ENCODE results near the gene CLEC16A.
"Not testable (repeated sequence)": the region's sequence is repeated elsewhere in the genome, so short reads cannot be mapped to it uniquely, and the experiment has no call there.

CLEC16A gene

DNA sequence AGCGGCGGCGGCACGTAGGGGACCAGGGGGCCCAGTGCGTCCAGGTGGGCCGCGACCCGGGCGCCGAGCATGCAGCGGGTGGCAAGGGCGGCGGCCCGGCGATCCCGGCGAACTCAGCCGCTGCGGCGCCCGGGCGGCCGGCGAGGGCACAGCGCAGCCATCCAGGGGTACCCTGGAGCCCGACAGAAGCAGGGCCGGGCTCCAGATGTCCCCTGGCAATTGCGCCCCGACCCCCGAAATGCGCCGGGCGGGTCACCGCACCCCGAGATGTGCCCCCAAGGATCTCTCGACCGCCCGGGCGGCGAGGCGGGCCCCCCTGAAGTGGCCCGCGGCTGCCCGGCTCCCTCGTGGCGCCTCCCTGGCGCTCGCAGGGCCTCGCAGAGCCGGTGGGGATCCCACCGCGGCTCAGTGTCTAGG is 2.4 kb upstream of the CLEC16A start:
- DNase-seq = not testable (repeated sequence)

DNA sequence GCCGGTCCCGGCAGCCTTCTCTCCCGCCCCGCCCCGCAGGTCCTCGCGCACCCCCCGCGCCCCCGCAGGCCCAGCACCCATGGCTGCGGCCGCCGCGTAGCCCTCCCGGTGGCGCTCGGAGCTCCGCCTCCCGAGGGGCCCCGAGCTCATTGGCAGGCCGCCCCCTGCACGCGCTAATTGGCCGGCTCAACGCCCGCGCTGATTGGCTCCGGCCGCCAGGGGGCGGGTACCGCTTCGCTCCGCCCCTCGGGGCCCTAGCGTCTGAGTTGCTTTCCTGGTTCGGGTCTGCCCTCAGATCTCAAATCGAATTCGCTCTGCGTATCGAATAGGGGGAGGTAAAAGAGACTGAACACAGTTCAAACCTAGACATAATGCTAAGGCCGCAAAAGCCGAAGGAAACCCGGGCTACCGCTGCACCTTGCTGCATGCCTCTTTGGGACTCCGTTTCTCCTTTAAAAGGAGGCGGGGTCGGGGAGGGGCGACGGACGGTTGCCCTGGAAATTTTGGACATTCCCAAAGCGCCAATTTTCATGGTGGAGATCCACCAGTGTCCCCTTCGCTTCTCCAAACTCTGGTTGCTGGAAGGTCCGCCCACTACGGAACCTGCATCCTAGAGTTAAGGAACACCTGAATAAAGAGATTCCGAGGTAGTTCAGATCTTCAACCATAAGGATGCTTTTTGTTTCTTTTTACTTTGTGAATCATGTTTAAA is 1.9 kb upstream of the CLEC16A start, which contains the start of gene DEXI:
TSS of gene DEXI (minus strand) at position 117 of the 712 bp plus-strand sequence. CDS start 463 bp downstream, outside the sequence.
- DNase-seq = peak; percentile 94 to 96

DNA sequence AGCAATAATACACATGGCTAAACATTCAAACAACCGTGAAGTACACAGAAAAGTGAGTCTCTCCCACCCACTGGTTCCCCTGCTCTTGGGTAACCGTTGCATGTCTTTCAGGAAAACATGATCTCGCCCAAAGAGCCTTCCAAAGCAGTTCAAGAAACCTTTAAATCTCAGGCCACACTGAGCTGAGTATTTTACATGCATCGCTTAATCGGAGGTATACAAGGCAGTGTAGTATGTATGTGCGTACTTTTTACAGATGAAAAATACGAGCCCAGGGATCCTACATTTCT is 1.4 kb upstream of the CLEC16A start:
- DNase-seq = no peak

DNA sequence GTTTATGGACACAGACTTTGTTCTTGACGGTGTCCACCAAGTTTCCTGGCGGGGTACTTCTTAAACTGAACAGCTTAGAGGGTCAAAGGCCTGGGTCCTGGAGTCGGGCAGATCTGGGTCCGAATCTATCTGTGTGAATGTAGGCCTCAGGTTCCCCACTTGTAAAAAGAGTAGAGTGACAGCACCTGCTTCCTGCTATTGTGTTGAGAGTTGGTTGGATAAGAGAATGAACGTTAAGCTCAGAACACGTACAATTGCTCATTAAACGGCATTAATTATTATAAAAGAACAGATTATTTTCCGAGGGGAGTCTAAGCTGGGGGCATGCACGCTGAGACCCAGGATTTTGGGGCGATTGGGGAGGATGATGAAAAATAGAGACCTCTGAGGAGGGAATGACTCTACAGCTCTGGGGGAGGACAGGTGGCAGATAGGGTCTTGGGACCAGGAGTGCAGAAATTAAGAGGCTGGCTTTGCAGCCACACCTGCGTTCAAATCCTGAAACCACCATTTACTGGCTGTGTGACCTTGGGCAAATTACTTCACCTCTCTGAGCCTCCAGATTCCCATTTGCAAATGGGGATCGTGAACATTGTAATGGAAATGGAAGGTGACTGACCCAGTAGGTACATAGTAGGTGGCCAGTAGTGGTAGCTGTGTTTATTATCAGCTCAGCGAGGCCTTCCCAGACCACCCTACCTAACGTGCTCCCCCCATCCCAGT is 862 bp downstream of the CLEC16A start:
- no peak for DNase-seq

DNA sequence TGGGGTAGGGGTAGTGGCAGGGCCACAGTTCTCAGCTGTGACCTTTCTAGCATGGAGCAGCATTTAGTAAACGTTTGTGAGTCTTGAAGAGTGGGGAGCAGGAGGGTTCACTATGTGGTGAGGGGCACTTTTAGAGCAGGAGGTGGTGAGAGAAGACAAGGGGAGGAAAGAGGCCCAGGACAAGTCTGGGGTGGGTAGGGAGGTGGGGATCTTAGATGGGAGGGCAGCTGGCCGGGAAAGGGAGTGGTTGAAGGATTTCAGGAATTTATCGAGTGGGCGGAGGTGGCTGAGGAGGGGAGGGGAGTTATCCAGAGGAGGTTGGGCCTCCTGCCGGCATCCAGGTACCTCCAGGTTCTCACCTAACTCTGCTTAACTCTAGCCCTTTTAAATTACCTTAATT is 1.9 kb downstream of the CLEC16A start:
- no peak for DNase-seq

DNA sequence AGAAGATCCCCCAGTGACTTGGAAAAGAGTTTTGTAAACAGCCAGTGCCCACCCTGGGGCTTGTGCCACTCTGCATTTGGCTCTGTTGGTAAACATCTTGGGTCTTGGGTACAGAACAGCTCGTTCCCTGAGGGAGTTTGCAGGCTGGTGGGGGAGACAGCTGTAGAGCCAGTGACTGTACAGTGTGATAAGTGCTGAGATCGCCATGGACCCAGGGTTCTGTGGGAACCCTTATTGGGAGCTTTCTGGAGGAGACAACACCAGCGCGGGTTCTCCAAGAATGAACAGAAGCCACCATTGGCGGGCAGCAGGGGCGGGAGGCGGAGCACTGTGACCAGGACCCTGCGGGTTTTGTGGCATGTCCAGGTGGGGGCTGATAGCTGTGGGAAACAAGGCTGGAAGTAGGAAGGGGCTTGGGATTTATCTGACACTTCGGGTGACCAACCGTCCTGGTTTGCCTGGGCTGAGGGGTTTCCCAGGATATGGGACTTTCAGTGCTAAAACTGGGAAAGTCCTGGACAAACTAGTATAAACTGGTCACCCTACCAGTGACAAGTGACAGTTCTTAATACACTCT is 2.9 kb downstream of the CLEC16A start:
- DNase-seq = no peak

DNA sequence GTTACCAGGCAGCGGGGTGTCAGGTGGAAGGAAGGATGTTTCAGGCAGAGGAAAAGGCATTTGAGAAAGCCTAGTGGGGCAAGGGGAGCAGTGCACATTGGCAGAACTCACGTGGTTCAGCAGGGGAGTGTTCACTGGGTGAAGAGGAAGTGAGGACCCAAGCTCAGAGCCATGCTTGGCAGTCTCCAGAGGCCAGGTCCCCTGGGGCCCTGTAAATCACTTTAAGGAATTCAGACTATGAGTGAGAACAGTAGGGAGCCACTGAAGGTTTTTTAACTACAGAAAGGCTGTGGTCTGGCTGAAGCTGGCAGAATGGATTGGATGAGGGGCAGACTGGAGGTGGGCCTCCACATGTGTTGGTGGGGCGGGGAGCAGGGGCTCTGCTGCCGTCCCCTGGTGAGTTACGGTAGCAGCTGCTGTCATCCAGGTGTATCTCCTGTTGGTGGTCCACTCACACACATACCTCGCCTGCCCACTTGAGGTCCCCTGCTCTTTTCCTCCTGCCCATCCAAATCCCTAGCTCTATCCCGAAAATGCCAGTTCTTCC is 5.1 kb downstream of the CLEC16A start:
- no peak for DNase-seq

DNA sequence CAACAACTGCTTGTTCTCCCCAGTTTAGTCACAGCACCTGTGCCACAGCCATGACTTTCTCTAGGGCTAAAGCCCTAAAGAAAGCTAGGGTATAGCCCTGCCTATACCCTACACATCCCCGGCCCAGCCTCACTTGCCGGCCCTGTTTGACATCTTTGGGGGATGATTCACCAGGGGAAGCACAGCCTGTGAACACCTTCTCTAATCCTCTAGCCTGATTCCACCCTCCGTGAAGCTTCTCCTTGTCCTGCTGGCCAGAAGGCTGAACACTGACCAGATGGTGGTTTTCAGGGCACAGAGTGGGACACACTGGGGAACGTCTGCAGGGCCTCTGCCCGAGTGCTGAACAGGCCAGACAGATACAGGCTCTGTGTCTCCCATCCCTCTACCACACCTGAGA is 6.0 kb downstream of the CLEC16A start:
- DNase-seq = no peak

DNA sequence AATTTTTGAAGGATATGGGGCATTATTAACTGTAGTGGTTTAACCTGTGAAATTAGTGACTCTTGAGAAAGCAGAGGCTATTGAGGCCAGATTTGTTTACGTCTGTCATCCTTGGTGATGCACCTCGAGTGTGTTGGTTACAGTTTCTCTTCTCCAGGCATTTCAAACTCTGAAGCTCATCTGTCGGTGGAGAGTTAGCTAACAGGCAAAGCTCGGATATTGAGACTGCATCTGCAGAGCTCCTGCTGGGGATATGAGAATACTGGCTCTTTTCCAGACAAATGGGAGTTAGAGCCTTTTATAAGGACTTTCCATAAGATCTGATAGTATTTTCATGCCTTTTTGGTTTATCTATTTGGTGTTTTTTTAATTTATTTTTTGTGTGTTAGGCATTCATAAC is 6.7 kb downstream of the CLEC16A start:
- no peak for DNase-seq

DNA sequence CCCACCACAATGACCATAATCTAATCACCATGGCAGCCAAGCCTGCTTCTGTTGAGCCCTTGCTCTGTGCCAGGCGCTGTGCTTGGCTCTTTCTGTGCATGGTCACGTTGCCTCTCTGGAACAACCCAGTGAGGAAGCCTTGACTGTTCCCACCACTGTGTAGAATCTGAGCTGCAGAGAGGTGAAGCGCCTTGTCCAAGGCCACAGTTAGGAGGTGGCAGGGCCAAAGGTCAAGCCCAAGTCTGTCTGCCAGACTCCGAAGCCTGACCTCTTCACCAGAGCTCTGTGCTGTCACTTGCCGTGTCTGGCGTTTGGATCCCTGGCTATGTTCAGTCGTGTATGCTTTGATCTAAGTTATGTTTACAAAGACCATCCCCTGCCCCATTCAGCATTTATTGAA is 10.5 kb downstream of the CLEC16A start:
- no peak for DNase-seq

DNA sequence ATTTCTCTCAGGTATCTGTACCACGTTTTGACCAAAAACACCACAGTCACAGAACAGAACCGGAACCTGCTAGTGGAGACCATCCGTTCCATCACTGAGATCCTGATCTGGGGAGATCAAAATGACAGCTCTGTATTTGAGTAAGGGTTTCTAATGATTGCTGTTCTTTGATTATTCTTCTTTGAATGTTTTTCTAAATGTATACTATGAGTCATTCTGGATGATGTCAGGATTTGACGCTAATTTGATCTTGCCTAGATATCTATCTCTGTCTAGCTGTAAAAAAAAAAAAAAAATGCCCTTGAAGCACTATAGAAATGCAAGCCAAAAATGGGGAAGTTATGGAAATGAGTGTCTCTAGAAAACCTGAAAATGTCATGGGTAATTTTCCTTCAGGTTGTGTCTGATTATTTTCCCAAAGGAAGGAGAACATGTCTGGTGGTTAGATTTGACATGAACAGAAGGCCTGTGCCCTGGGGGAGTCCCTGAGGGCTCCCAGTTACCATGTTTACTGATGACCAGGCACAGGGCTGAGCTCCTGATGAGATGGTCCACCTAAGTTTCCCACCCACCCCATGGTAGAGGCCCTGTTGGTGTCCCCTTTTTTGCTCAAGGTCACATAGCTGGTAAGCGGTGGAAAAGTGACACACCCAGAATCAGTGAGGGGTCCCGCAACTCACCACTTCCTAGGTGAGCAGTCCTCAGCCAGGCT is 13.6 kb downstream of the CLEC16A start:
- no peak for DNase-seq

DNA sequence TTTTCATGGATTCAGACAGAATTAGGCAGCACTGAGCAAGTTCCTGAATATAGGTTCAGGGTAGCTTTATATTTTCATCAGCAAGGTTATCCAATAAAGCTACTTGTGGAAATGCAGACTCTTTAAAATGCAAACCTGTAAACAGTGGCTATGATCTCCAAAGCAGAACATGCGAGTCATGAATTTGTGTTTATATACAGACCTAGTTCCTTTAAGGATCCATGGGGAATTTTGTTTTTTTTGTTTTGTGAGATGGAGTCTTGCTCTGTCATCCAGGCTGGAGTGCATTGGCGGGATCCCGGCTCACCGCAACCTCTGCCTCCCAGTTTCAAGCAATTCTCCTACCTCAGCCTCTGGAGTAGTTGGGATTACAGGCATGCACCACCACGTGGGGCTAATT is 14.8 kb downstream of the CLEC16A start:
- DNase-seq = no peak

DNA sequence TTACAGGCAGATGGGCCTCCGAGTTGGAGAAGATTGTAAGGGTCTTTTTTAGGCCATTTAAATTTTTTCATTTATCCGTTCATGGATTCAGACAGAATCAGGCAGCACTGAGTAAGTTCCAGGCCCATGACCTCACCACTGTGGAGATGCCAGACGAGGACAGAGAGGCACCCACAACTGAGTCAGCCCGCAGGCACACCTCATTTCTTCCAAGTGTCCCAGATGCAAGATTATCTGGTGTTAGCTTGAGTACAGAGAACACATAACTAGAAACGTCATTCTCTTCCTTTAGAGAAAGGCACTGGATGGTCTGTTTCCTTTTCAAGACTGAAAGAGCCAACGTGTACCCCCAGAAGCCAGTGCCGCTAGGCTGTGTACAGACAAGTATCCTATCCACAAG is 16.9 kb downstream of the CLEC16A start:
- DNase-seq = no peak

DNA sequence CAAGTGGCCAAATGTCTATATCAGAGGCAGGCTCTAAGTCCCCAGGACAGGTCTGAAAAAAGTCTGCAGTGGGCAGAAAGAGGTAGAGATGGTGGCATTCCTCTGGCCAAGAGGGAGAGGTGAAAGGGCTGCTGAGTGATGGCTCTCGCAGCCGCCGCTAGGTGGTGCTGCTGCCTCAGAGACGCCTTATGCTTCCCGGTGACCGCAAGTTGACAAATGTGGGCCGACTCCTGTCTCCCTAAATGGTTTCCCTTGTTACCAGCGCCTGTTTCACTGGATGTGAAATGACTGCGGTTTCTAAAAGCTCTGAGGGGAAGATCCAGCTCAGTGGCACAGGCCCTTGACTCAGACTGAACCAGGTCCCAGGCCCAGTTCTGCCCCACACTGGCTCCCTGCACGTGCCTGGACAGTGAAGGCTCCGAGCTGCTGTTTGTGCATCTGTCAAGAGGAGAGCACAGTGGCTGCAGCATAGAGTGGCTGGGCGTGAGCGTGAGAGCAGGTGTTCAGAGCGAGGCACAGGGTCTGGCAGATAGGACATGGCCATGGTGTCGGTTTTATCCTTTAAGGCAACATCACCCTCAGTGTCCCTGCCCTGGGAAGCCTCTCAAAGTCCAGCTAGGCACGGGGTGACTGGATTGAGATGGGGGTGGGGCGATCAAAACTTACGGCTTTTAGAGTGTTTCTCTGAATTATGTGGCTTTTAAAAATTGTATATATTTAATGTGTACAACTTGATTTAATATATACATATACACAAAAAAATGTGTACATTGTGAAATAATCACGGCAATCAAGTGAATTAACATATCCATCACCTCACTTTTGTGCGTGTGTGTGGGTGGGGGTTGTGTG is 19.9 kb downstream of the CLEC16A start:
- peak; percentile 89 to 90 for DNase-seq

DNA sequence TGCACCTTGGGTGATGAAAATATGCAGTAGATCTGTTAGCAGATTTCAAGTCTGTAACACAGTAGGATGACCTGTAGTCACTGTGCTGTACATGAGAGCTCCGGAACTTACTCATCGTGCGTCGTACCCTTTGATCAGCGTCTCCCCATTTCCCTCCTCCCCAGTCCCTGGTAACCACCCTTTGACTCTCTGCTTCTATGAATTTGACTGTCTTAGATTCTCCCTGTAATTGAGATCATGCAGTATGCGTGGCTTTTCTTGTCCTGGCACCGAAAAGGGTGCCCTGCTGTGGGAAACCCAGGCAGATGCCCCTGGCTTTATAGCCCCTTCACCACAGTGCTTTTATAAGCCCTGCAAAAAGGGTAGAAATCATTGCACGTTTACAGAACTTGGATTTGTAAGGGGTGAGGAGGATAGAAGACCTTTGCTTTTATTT is 20.5 kb downstream of the CLEC16A start:
- no peak for DNase-seq

DNA sequence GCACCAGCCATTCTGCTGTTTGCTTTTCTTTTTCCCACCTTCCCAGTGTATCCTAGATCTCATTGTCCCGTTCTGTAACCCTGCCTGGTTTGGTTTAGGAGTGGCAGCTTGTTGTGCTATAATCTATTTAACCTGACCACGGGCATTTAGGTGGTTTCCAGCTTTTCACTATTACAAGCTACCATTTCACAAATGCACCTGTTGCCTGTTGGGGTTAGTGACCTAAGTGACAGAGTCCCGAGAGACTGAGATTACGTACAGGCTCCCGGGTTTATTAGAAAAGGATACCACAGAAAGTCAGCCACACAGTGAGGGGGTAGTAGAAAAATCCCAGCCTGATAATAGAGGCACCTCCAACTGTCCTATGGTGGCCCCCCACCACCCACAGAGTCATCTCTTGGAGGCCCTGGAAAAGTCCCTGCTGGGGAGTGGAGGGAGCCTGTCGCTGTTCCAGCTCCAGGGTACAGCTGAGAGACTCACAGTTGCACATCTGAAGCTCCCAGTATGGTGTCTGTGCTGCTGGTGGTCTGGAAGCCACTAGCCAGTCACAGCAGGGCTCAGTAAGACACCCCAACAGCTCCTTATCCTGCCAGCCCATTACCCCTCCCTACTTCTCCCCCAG is 21.2 kb downstream of the CLEC16A start:
- no peak for DNase-seq

DNA sequence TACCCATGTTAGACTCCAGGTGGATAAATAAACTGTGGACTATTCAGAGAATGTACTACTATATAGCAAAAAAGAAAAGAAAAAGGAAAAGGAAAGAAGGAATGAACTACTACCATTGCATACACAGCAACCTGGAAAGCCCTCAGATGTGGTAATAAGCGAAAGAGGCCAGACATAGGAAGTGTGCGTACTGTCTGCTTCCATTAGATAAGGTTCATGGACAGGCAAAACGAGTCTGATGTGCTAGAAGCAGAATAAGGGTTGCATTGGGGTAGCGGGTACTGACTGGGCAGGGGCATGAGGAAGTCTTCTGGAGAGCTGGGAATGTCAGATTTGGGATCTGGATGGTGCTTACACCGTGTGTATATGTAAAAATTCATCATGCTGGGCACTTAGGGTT is 21.8 kb downstream of the CLEC16A start:
- no peak for DNase-seq

DNA sequence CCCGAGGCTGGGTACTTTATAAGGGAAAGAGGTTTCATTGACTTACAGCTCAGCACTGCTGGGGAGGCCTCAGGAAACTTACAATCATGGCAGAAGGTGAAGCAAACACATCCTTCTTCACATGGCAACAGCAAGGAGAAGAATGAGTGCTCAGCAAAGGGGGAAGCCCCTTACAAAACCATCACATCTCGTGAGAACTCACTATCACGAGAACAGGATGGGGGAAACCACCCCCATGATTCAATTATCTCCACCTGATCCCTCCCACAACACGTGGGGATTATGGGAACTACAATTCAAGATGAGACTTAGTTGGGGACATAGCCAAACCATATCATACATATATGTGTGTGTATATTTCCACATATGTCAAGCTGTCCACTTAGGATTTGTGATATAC is 22.2 kb downstream of the CLEC16A start:
- not testable (repeated sequence) for DNase-seq

DNA sequence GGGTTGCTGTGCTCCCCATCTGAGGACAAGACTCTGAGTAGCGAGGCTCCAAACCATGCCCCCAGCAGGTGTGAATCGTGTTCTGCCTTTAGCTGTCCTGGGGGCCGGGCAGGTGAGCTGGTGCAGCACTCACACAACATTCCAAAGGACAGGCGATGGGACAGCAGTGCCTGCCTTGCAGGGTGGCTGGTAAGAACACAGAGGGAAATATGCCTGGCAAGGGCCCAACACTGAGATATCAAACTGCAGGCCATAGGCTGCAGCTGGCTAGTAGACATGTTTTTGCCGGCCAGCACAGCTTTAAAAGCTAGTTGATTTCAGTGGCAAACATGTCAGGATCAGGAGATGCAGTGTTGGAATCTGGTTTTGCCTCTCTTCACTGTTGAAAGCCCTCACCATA is 23.6 kb downstream of the CLEC16A start:
- no peak for DNase-seq

DNA sequence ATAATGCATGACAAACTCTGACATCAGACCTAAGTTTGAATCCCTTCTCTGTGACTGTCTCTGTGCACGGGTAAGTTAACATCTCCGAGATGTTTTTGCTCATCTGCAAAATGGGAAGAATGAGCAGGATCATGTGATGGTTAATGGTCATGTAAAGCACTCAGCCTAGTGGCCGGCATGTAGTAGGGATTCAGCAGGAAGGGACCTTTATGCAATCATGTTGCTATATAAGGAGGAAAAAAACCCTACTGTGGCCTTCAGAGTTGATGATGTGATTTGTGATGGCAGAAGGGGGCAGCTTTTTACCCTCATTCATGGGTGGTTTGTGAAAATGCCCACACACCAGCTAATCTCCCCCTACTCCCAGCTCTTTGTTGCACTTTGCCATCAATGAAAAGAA is 24.1 kb downstream of the CLEC16A start:
- DNase-seq = no peak

DNA sequence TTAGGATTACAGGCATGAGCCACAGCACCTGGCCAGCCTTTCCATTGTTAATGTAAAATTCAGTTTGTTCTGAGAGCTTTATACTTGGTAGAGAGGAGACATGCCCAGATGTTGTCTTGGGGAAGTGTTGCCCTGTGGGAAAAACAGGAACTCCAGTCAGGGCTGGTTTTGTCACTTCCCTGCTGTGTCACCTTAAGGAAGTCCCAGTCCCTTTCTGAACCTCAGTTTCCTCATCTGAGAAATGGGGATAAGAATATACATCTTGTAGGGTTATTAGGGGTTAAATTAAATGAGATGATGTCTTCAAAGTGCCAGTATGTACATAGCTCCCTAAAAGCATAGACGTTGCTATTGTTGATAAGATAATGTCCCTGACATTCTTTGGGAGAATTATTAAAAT is 25.3 kb downstream of the CLEC16A start:
- no peak for DNase-seq

DNA sequence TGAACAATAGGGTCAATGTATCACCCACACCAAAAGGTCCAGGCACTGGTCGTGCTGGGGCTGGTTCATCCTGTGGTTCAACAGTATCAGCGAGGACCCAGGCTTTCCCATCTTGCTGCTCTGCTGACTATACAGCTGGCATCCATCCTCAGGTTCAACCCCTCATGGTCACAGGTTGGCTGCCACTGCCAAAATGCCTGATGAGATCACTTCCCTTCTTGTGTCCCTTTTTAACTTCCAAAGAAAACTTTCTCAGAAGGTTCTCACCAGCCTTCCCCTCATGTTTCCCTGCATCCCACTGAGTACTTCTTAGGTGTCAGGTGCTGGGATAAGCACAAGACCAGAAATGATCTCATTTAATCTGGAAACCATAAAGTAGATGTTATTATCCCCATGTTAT is 25.7 kb downstream of the CLEC16A start:
- no peak for DNase-seq
